GOT3 (cell line): Measurements from ENCODE around the gene CDH11.

Experiments used
- DNase-seq: peaks from one replicate; lab custom pipeline; 2025; ENCODE audit warnings: mixed read lengths; lab: John Stamatoyannopoulos, UW

The CDH11 gene, protein sequence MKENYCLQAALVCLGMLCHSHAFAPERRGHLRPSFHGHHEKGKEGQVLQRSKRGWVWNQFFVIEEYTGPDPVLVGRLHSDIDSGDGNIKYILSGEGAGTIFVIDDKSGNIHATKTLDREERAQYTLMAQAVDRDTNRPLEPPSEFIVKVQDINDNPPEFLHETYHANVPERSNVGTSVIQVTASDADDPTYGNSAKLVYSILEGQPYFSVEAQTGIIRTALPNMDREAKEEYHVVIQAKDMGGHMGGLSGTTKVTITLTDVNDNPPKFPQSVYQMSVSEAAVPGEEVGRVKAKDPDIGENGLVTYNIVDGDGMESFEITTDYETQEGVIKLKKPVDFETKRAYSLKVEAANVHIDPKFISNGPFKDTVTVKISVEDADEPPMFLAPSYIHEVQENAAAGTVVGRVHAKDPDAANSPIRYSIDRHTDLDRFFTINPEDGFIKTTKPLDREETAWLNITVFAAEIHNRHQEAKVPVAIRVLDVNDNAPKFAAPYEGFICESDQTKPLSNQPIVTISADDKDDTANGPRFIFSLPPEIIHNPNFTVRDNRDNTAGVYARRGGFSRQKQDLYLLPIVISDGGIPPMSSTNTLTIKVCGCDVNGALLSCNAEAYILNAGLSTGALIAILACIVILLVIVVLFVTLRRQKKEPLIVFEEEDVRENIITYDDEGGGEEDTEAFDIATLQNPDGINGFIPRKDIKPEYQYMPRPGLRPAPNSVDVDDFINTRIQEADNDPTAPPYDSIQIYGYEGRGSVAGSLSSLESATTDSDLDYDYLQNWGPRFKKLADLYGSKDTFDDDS

DNA sequence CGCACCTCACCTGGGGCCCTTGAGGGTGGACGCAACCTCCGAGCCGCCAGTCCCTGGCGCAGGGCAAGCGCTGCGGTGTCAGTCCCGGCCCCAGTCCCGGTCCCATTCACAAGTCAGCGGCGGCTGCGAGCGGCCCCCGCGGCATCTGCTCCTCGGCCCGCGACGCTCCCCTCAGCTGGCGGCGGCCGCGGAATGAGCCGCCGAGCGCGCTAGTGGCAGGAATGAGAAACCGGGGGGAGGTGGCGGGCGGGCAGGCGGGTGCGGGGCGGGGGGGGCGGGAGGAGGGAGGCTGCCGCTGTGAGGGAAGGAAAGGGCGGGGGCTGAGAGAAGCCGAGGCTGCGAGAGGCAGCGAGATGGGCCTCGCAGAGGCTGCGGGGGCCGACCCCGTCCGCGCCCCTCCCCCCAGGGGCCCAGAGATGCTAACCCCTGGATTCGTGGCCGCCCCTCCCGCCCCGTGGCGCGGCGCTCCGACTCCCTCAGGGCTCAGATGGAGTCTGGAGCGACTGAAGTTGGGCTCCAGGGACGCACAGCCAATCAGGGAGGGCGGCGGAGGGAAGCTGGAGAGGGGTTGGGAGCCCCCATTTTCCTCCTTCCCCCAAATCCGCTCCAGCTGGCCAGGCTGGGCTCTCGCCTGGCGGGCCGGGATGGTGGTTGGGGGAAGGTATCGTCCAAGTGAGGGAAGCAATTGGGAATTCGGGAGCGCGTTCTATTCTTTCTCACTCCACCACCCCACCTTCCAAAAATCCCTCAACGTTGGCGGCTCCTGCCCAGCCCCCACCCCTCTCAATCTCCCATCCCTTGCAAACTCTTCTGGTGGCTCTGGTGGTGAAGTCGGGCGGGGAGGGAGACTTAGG, at the start of gene CDH11:
Gene CDH11, minus strand, starts transcription at position 194 of the 854 bp plus-strand sequence. CDS start 117,194 bp downstream, outside the sequence.
- peak; percentile 52 for DNase-seq

DNA sequence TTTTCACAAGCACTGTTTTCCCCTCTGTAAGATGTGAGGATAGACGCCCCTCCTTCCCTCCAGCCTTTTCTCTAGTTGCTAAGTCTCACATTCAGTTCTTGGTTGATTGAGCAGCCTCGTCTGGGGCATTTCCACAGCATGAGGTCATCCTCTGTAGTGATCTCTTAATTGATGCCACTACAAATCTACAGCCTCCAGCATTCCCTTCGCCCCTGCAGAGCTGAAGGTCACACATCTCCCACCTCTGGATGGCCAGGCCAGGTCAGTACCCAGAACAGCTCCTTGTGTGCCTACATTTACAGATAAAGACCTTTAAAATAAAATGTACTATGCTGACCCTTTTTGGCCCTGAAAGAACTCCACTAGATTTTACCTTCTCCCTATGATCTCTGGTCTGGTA, 32.5 kb upstream of the CDH11 start:
- no peak for DNase-seq

DNA sequence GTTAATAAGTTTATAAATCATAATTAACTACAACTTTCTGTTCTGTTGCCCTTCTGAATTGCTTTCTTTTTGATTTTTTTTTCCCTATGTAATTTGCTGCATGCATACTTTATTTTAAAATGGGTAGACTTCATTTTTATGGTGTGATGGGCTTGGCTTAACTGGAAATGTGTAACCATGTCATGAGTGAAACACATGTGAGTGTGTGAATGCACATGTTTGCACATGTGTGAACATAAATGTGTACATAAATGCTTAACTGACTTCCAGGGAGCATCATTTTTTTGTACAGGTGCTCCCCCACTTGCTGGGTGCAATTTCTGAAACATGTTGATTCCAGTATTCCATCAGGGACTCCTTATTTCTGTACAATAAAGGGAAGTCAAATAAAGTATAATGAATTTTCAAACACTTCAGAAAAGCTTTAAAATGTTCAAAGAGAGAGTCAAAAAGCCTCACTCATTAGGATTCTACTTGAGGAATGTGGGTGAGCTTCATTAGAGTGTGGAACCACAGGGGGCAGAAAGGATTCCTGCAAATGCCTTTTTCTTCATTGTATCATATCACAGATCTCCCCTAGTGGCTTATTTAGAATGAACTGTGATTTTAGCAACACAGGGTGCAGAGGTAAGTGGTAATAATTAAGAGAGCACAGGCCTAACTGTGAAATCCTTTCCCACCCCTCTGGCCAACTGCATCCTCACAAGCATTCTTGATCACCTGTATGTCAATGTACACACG, 31.7 kb upstream of the CDH11 start:
- DNase-seq: no peak

DNA sequence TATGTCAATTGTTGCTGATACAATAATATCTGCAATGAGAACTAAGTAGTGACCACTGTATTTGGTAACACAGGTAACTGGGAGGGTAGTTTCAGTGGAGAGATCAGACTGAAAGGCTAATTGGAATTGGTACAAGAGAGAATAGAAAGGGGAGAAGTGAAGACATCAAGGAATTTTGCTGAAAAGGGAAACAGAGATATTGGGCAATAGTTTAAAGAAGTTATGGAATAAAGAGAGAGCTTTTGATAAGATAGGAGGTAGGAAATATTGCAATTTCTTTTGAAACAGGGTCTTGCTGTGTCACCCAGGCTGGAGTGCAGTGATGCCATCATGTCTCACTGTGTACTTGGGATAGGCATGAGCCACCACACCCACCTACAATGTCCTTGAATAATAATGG, 26.9 kb upstream of the CDH11 start:
- DNase-seq: no peak

DNA sequence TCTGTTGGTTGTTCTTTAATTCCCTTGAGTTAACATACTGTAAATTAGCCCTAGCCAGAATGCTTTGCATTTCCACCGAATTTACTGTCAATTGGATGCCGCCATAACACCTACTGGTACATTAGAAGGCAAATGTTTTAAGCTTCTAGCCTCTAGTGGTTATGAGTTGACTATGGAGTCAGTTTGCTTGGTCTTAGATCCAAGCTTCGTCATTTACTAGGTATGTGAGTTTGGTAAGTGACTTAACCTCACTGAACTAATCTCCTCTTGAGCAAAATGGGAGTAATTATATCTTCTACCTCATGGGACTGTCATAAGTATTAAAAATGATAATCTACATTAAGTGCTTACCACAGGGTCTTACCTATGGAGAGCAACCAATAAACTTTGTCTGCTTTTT, 20.4 kb upstream of the CDH11 start:
- no peak for DNase-seq

DNA sequence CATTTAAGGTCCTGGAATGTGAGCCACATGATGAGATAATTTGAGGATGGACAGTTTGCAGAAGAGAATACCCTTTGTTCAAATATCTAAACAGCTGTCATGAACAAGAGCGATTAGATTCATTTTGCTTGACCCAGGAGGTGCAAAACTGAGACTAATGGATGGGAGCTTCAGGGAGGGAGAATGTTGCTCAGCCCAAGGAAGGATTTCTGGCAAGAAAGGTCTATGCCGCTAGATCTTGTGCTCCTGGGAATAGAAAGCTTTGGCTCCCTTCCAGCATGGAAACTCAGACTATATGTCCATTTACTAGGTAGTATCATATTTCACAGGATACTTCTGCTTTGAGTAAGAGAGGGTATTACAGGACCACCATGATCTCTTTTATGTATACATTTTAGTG, 14.8 kb upstream of the CDH11 start:
- DNase-seq: no peak

DNA sequence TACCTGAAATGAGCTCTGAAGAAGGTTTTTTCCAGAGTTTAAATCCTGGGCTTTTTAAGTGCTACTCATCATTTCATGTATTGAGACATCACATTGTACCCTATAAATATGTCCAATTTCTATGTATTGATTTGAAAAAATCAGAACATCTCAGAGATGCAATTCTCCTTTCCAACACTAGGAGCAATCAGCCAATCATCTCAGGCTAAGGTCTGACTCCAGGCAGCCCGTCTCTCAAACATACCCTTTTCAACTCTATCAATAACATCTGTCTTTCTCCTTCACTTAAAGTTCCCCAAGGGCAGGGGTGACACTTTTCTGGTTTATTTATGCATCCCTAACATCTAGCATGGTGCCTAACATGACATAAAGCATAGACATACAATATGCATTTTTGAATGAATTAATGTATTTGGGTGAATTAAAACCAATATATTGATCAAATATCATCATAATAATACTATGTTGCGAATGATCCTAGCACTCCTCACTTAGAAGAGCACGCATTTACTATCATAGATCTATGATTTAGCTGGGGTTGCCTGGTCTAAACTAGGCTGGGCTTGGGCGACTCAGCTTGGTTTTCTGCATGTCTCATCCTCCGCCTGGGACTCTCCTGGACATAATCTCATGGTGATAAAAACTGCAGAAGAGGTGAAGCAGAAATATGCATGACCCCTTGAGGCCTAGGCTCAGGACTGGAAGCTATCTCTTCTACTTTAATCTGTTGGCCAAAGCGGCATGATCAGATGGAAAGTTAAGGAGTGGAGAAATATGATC, 5.2 kb upstream of the CDH11 start:
- no peak for DNase-seq

DNA sequence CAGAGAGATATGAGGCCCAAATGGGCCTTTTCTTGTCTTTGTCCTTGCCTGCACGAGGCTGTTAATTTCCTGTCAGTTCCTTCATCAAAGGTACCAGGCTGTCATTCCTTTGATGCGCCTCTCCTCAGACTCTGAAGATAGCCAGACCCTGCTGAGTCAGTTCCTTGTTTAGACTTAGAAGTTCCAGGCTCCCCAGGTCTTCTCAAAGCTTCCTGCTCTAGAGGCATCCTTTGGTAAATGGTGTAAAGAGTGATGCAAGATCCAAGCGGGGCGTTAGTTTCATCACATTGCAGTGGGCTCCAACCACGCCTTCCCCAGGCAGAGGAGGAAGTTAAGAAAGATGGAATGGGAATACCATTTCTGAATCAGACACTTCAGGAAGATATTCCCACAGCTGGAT, 4.0 kb upstream of the CDH11 start:
- DNase-seq: no peak

DNA sequence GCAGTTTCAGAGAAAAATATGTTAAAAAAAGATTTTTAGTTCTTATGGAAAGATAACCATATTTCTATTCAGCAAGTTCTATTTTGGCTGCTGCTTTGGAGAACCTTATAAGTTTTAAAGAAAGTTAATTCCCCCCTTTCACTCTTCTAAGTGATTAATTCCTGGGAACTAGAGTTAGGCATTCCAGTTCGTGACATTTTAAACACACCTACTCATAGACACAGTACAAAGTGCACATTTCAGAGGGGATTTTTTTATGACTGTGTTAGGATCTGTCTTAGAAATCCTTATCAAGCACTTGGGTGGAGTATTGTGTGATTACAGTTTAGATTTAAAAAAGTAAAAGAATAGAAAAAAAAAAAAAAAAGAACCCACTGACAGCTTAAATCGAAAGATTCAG, 3.5 kb upstream of the CDH11 start:
- no peak for DNase-seq

DNA sequence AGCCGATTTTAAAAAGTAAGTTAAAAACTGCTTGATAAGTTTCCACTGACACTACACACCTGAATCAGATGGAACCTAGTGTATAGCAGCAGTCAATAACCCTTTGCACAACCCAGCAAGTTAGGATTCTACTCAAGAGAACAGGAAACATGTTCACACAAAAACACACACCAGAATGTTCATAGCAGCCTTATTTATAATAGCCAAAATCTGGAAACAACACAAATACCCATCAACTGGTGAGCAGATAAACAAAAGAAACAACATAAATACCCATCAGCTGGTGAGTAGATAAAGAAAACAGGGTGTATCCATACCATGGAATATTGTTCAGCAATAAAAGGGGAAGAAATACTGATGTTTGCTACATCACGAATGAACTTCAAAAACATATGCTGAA, 2.7 kb upstream of the CDH11 start:
- DNase-seq: no peak

DNA sequence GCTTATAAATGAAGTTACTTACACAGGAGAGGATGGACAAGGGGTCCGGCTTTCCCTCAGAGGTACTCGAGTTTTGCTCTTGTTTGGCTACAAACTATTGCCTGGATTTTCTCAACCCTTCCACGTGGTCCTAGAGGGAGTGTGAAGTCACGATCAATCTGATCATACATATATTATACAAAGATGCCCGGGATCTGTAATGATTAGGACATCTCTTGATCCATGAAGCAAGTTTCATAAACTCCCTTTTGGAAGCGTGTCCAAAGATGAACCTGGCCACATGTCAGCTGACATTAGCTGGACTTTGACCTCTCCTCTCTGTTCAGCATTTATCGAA, 2.3 kb upstream of the CDH11 start:
- DNase-seq: no peak

DNA sequence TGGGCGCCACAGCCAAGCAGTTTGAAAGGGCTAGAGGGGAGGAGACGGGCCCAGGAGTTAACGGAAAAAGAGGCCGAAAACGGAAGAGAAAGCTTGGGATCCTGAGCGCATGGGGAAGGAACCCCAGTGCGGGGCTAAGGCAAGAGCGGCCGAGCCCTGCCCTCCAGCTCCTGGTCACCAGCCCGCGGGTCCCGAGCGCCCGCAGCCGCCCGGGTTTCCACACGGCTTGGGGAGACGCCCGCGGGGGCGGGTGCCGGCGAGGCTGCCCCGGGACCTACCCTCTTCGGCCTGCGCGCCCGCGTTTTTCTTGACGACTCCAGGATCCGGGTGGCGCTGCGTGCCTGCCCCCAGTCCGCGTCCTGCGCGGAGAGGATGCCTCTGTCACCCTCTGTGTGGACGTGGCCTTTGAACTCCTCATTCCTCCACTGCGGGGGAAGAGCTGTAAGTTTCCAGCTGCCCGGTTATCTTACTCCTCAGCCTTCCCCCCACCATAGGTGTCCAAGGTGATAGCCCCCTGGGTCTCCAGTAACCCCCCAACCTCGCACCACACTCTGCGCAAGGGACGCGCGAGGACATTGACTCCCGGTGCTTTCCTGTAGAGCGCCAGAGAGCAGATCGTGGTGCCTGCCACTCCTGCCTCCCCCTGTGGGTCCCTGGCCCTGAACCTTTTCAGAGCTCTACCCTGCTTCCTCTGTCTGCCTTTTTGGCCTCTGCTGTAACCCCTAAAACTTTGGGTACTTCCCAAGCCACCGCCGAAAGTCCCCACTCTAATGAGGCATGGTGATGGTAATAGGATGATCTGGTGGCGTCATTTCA, 1.7 kb upstream of the CDH11 start:
- DNase-seq: no peak

DNA sequence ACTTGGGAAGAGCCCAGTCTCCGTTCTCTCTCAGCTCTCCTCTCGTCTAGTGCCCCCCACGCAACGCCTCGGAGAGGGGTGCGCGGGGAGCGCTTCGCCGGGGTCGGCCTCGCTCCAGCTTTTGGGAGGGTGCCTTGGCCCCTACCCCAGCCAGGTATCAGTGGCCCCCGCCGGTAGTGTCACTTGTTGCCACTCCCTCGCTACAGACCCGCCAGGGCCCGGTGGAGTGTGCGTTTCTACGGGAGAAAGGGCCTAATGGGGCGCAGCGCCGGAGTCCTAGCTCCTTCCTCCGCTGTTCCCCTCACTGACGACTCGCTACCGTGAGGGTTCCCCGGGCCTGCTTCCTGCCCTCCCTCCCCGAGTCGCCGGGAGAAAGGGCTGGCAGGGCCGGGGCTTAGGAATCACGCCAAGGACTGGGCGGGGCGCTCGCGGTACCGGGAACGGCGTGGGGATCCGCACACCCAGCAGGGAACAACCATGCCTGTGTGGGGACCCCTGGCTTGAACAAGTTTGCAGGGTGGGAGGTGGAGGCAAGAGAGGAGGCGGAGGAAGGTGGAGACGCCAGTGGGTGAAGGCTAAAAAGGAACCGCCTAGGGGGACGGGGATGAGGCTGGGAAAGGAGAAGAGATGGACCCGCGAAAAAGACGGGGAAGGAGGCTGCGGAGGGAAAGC, 997 bp upstream of the CDH11 start:
- DNase-seq: peak; percentile 22

DNA sequence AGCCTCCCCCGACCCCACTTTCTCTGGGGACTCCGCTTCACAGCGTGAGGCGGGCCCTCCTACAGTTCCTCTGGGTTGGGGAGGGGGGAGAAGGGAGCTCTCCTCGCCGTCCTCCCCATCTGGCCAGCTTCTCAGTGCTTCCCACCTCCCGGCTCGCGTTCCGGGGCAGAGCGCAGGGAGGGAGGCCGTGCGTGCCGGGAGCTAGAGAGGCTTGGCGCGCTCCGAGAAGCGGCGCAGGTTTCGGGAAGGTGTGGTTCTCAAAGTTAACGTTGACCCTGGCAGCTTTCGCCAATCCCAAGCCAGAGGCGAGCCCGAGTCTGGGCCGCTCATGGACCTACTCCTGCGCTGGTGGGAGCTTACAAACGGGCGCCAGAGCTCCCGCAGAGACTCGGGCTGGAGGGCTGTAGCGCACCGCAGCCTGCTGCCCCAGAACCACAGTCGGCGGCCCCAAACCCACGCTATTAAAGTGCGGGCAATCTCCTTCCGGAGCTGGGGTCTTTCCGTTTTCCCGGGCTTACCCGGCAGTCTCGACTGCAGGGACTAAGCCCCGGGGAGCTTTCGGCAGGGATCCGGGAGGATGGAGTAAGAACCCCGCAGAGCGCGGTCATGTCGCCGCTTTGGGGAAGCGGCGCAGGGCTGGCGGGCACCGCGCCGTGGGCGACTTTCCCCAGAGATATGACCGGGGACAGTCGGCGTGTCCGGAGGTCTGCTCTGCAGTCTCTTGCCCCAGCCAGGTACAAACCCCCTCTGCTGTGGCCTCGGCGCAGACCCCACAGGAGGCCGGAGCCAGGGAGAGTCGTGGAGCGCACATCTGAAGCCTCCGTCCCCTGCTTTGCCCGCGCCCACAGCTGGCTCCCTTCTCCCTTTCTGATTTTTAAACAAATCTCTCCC, 787 bp downstream of the CDH11 start:
- DNase-seq: no peak

DNA sequence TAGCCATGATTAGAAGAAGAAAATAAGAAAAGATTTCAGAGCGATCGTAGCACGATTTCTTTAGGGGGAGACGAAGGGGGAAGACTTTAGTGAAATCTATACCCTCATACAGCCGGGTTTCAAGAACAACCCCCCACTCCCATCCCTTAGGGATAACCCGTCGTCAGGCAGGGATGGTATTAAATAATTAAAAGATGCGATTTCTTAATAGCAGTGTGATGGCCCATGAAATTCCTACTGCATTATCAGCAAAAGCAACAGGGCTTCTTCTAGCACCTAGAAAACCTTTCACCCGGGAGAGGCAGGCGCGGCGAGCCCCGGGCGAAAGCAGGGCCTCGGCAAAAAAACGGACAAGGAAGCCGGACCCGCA, 1.4 kb downstream of the CDH11 start:
- no peak for DNase-seq

DNA sequence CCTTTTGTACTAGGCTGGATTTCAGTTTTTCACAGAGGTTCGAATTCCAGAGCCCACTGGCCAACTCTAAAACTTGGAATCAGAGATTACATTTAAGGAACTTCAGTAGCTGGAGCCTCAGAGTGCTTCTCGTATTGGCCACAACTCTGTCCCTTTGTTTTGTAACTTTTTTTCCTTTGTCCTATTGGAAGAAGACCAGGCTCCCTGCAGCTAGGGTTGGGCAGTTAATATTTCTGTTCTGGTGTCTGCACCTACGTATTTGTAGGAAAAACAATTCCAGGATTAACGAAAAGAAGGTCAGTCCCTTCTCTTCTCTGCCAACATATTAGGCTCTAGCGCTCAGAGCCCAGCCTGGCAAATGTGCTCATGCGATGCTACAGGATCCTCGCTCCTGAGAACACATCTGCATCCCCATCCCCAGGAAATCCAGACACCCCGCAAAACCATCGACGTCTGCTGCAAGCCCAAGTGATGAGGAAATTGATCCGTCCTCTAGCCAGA, 1.9 kb downstream of the CDH11 start:
- no peak for DNase-seq

DNA sequence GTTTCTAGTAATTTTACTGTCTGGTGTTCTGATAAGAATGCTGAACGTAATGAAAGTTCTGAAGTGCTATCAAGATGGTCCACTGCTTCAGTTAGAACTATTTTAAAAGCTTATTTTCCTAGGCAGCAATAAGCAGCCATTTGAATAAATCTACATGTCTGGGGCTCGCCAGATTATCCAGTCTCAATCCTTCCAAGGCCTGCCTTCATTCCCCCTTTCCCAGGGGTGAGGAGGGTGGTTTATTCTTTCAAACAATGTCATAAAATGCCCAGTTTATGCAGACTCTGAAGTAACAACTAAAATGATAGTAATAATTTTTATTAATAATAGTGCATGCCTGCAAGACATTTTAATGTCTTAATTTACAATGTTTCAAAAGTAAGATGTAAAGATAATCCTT, 2.4 kb downstream of the CDH11 start:
- DNase-seq: no peak

DNA sequence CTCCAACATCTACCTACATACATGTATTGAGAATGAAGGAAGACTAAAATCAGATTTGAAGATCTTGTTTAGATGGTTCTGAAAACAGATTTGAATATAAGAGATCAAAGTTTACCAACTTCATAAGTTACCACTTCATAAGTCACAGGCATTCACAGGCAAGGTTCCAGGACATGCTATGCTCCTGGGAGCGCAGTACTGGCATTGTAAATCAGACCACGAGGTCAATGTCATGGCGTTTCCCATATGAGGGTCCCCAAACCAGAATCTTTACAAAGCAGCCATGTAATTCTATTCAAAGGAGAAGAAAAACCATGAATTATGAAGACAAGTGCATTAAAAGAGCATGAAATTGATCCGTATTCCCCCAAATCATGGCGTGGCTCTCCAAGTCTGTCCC, 3.0 kb downstream of the CDH11 start:
- DNase-seq: no peak
